ENCODE measurements around the gene PHAF1.

The PHAF1 gene

DNA sequence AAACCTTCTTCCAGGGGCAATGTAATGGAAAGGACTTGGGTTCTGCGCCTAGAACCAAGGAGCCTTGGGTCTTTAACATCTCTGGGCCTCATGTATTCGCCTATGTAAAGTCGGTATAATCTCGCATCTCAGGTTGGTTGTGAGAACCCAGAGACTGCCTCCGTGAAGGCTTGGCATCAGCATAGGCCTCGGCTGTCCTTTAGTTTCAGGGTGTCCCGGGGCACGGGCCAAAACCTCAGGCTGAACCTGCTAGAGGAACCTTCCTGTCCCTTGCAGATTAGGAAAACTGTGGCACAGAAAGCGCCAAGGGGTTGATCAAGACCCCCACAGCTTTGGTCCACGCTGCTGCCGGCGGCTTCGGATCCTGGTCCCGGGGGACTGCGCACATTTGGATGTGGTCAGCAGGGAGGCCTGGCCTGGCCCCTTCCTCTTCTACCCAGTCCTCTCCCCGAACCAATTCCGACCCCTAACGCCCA is 772 bp upstream of the PHAF1 start:
- Histone ChIP-seq H3K4ac (ENCODE audit: low read depth in 1 of 2, low read length in 2 of 2) (peak overlapping the region; percentile 1 to 65), H2BK15ac (ENCODE audit: low read depth, poor library complexity, severe bottlenecking) (no peak overlapping the region), H3K14ac (ENCODE audit: low read length in 2 of 2) (no peak overlapping the region), H3K36me3 (ENCODE audit: control insufficient read depth in 1 of 2, insufficient read depth in 2 of 2, low read depth in 1 of 2, low read length in 2 of 2) (peaks cover 0 to 11% of the 10 kb centered on the region in 2 experiments), H3K23ac (ENCODE audit: low read length in 2 of 2) (no peak overlapping the region), H3K18ac (ENCODE audit: low read depth in 1 of 2, low read length in 2 of 2) (peak overlapping the region; percentile 91 to 93), H3K4me1 (ENCODE audit: control insufficient read depth, insufficient read depth, low read depth, low read length) (peaks cover 10% of the 10 kb centered on the region), H4K8ac (ENCODE audit: low read length) (peak overlapping the region; percentile 67), H3K27me3 (ENCODE audit: control insufficient read depth in 1 of 2, insufficient read depth in 1 of 2, low read length in 2 of 2) (no peaks in the 10 kb centered on the region), H2BK120ac (ENCODE audit: low read depth, low read length) (no peak overlapping the region), H3K27ac (ENCODE audit: low read length, poor library complexity, severe bottlenecking) (peak overlapping the region; percentile 67), H2BK5ac (ENCODE audit: low read depth, low read length, poor library complexity, severe bottlenecking) (no peak overlapping the region), H3K9ac (ENCODE audit: low read length) (peak overlapping the region; percentile 88), H3K4me3 (ENCODE audit: insufficient read depth in 1 of 2, low read depth in 1 of 2, low read length in 2 of 2) (peak overlapping the region; percentile 38 to 99), H3K4me2 (ENCODE audit: low read length, poor library complexity, severe bottlenecking) (peak overlapping the region; percentile 44), H3K9me3 (ENCODE audit: control insufficient read depth, low read length) (no peaks in the 10 kb centered on the region), H2BK12ac (ENCODE audit: low read length in 2 of 2) (peak overlapping the region; percentile 21 to 31), H3K79me1 (replicated peaks; ENCODE audit: low read length, poor library complexity, severe bottlenecking) (peaks cover 15% of the 10 kb centered on the region), H2AK5ac (ENCODE audit: low read length, severe bottlenecking) (no peak overlapping the region), H2AFZ (ENCODE audit: low read depth, low read length) (peak overlapping the region; percentile 74), H4K91ac (ENCODE audit: low read length) (peak overlapping the region; percentile 83)
- WGBS = 65% methylated on average over 18 of the region's 18 CpGs
- DNase-seq = no peak

DNA sequence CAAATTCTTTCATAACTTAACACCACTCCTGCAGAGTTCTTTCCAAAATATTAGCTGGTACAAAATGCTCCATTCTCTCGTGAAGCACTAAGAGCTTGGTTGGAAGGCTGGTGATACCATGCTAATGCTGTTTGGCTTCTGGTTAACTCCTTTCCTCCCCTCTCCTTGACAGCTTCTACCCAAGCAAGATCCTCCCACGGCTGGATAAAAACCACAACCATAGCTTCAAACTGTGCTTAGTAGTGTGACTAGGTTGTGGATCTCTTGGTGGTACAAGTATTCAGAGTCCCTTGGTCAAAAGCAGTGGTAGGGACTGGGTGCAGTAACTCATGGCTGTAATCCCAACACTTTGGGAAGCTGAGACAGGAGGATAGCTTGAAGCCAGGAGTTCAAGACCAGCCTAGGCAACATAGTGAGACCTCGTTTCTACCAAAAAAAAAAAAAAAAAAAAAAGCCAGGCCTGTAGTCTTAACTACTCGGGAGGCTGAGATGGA is 2.3 kb downstream of the PHAF1 start:
- Histone ChIP-seq H3K23ac (ENCODE audit: low read length in 2 of 2) (no peak overlapping the region), H3K79me1 (replicated peaks; ENCODE audit: low read length, poor library complexity, severe bottlenecking) (peaks cover 20% of the 10 kb centered on the region), H3K18ac (ENCODE audit: low read depth in 1 of 2, low read length in 2 of 2) (no peak overlapping the region), H3K4me3 (ENCODE audit: insufficient read depth in 1 of 2, low read depth in 1 of 2, low read length in 2 of 2) (no peak overlapping the region), H2AFZ (ENCODE audit: low read depth, low read length) (no peak overlapping the region), H3K9me3 (ENCODE audit: control insufficient read depth, low read length) (no peaks in the 10 kb centered on the region), H3K27ac (ENCODE audit: low read length, poor library complexity, severe bottlenecking) (no peak overlapping the region), H2BK15ac (ENCODE audit: low read depth, poor library complexity, severe bottlenecking) (no peak overlapping the region), H4K8ac (ENCODE audit: low read length) (no peak overlapping the region), H4K91ac (ENCODE audit: low read length) (no peak overlapping the region), H3K36me3 (ENCODE audit: control insufficient read depth in 1 of 2, insufficient read depth in 2 of 2, low read depth in 1 of 2, low read length in 2 of 2) (peaks cover 0 to 18% of the 10 kb centered on the region in 2 experiments), H3K4me1 (ENCODE audit: control insufficient read depth, insufficient read depth, low read depth, low read length) (peaks cover 14% of the 10 kb centered on the region), H2BK5ac (ENCODE audit: low read depth, low read length, poor library complexity, severe bottlenecking) (no peak overlapping the region), H3K4ac (ENCODE audit: low read depth in 1 of 2, low read length in 2 of 2) (no peak overlapping the region), H3K14ac (ENCODE audit: low read length in 2 of 2) (no peak overlapping the region), H3K9ac (ENCODE audit: low read length) (no peak overlapping the region), H3K27me3 (ENCODE audit: control insufficient read depth in 1 of 2, insufficient read depth in 1 of 2, low read length in 2 of 2) (no peaks in the 10 kb centered on the region), H2AK5ac (ENCODE audit: low read length, severe bottlenecking) (no peak overlapping the region), H2BK120ac (ENCODE audit: low read depth, low read length) (no peak overlapping the region), H2BK12ac (ENCODE audit: low read length in 2 of 2) (no peak overlapping the region), H3K4me2 (ENCODE audit: low read length, poor library complexity, severe bottlenecking) (no peak overlapping the region)
- WGBS = 100% methylated on average over 2 of the region's 4 CpGs
- DNase-seq = no peak

DNA sequence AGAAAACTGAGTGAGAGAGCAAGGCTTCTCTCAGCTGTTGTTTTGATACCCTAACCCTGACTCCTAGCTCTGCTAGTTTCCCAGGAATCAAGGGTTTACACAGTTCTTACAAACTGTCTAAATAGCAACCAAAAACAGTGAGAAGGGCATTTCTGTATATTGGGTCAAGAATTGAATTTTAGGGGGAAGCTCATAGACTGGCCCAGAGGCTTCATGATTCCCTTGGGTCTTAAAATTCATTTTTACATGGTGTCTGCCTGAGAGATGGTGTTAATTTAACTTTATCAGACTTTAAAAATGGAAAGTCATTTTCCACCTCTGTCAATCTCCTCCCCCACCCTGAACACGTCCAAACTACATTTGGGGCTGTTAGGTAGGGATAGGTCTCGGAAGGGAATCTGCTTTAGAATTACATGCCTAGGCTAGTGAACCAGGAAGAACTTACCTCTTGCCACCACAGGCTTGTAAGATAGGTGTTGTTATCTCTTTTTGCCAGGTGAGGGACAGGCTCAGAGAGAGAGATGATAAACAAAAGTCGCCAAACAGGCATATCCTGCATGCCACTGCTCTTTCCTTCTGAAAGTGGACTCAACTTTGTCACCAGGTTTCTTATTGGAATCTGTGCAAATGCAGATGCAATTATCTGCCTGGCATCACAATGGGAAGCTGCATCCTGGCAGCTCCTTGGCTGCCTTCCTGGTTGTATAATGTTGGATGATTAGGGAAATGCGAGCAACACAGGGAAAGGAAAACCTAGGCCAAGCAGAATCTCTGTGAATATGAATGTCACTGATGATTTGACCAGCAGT is 3.1 kb downstream of the PHAF1 start:
- Histone ChIP-seq H2BK12ac (ENCODE audit: low read length in 2 of 2) (no peak overlapping the region), H3K9ac (ENCODE audit: low read length) (no peak overlapping the region), H3K27ac (ENCODE audit: low read length, poor library complexity, severe bottlenecking) (no peak overlapping the region), H4K8ac (ENCODE audit: low read length) (no peak overlapping the region), H3K4me3 (ENCODE audit: insufficient read depth in 1 of 2, low read depth in 1 of 2, low read length in 2 of 2) (no peak overlapping the region), H3K4ac (ENCODE audit: low read depth in 1 of 2, low read length in 2 of 2) (no peak overlapping the region), H2BK15ac (ENCODE audit: low read depth, poor library complexity, severe bottlenecking) (no peak overlapping the region), H2AK5ac (ENCODE audit: low read length, severe bottlenecking) (no peak overlapping the region), H3K4me1 (ENCODE audit: control insufficient read depth, insufficient read depth, low read depth, low read length) (peaks cover 14% of the 10 kb centered on the region), H3K23ac (ENCODE audit: low read length in 2 of 2) (no peak overlapping the region), H3K18ac (ENCODE audit: low read depth in 1 of 2, low read length in 2 of 2) (no peak overlapping the region), H3K36me3 (ENCODE audit: control insufficient read depth in 1 of 2, insufficient read depth in 2 of 2, low read depth in 1 of 2, low read length in 2 of 2) (peaks cover 0 to 18% of the 10 kb centered on the region in 2 experiments), H3K4me2 (ENCODE audit: low read length, poor library complexity, severe bottlenecking) (no peak overlapping the region), H4K91ac (ENCODE audit: low read length) (no peak overlapping the region), H2BK120ac (ENCODE audit: low read depth, low read length) (no peak overlapping the region), H2BK5ac (ENCODE audit: low read depth, low read length, poor library complexity, severe bottlenecking) (no peak overlapping the region), H3K79me1 (replicated peaks; ENCODE audit: low read length, poor library complexity, severe bottlenecking) (peaks cover 23% of the 10 kb centered on the region), H3K27me3 (ENCODE audit: control insufficient read depth in 1 of 2, insufficient read depth in 1 of 2, low read length in 2 of 2) (no peaks in the 10 kb centered on the region), H2AFZ (ENCODE audit: low read depth, low read length) (no peak overlapping the region), H3K9me3 (ENCODE audit: control insufficient read depth, low read length) (no peaks in the 10 kb centered on the region), H3K14ac (ENCODE audit: low read length in 2 of 2) (no peak overlapping the region)
- DNase-seq = no peak
- 98% methylated on average over 4 of the region's 4 CpGs for WGBS

DNA sequence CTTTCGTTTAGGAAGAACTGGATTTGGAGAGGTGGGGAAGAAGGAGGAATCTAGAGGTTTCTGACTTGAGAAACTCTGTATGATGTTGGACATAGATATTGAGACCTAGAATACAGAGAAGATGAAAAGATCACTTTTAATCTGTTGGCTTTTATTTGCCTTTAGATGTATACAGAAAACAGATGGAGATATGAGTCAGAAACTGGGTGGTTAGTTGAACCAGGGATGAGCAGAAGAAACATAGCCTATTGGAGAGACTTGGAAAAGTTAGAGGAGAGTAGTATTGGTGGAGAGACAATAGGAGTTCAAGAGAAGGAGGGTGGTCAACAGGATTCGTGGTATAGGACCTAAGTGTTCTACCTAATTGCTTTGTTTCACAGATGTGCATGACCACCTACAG is 5.1 kb downstream of the PHAF1 start:
- H4K91ac ChIP-seq (ENCODE audit: low read length) = no peak overlapping the region

More for the DNA sequence above, 5.1 kb downstream of the PHAF1 start:
- Histone ChIP-seq H4K8ac (ENCODE audit: low read length) (no peak overlapping the region), H3K4me2 (ENCODE audit: low read length, poor library complexity, severe bottlenecking) (no peak overlapping the region), H3K18ac (ENCODE audit: low read depth in 1 of 2, low read length in 2 of 2) (no peak overlapping the region), H2AK5ac (ENCODE audit: low read length, severe bottlenecking) (no peak overlapping the region), H3K4me3 (ENCODE audit: insufficient read depth in 1 of 2, low read depth in 1 of 2, low read length in 2 of 2) (peak overlapping the region in 1 of 2 experiments; percentile 17), H2BK5ac (ENCODE audit: low read depth, low read length, poor library complexity, severe bottlenecking) (no peak overlapping the region), H2BK15ac (ENCODE audit: low read depth, poor library complexity, severe bottlenecking) (no peak overlapping the region), H3K4ac (ENCODE audit: low read depth in 1 of 2, low read length in 2 of 2) (no peak overlapping the region), H3K27ac (ENCODE audit: low read length, poor library complexity, severe bottlenecking) (no peak overlapping the region), H3K27me3 (ENCODE audit: control insufficient read depth in 1 of 2, insufficient read depth in 1 of 2, low read length in 2 of 2) (no peaks in the 10 kb centered on the region), H3K9ac (ENCODE audit: low read length) (peak overlapping the region; percentile 77), H2AFZ (ENCODE audit: low read depth, low read length) (no peak overlapping the region), H3K79me1 (replicated peaks; ENCODE audit: low read length, poor library complexity, severe bottlenecking) (peaks cover 30% of the 10 kb centered on the region), H3K14ac (ENCODE audit: low read length in 2 of 2) (no peak overlapping the region), H2BK12ac (ENCODE audit: low read length in 2 of 2) (no peak overlapping the region), H3K4me1 (ENCODE audit: control insufficient read depth, insufficient read depth, low read depth, low read length) (peaks cover 7% of the 10 kb centered on the region), H2BK120ac (ENCODE audit: low read depth, low read length) (no peak overlapping the region), H3K23ac (ENCODE audit: low read length in 2 of 2) (no peak overlapping the region), H3K9me3 (ENCODE audit: control insufficient read depth, low read length) (no peaks in the 10 kb centered on the region), H3K36me3 (ENCODE audit: control insufficient read depth in 1 of 2, insufficient read depth in 2 of 2, low read depth in 1 of 2, low read length in 2 of 2) (peaks cover 0 to 24% of the 10 kb centered on the region in 2 experiments)
- WGBS = 94% methylated on average over 2 of the region's 2 CpGs
- peak; percentile 50 for DNase-seq
